ENCODE measurements around the gene KCNH4. TPM values are rescaled to one million over a fixed set of nuclear protein-coding genes. Genes with fewer than 3 reads are reported as not detected.
A peak's percentile ranks its signal among the peaks of the same experiment; 100 is the strongest.

KCNH4 gene
- total and polyA plus RNA-seq, 2 donors (not counting 1 experiment from before 2014, with no cell fraction given), result 0.62 to 1.0 TPM

GRCh38 chr17:42132941-42133340 is 48.0 kb downstream of the KCNH4 start:
- H3K4me3 ChIP-seq (ENCODE audit: control extremely low read depth in 1 of 5, extremely low read depth in 1 of 5, insufficient read depth in 1 of 5, low read depth in 2 of 5, low read length in 4 of 5), result peak overlapping the region in 3 of 5 experiments; percentile 15 to 29 (median 15)
- H3K9me3 ChIP-seq (ENCODE audit: control extremely low read depth in 1 of 3, control insufficient read depth in 2 of 3, insufficient read depth in 1 of 3, low read length in 2 of 3), result no peaks in the 10 kb centered on the region
- H3K4me2 ChIP-seq (replicated peaks; ENCODE audit: low read depth, low read length, poor library complexity, severe bottlenecking), result peak overlapping the region; percentile 70
- CTCF ChIA-PET, result interaction anchor here (0.9 to 2.3 kb wide), 7 partner anchors 9 to 67 kb away, joined by 3 to 7 read pairs (median 4); partner anchors contain the start of genes DHX58 and KCNH4
- H3K36me3 ChIP-seq (replicated peaks in 1 of 2; ENCODE audit: control extremely low read depth in 1 of 2, control insufficient read depth in 1 of 2, extremely low read depth in 1 of 2, insufficient read depth in 2 of 2, low read length in 1 of 2), result peaks cover 0 to 30% of the 10 kb centered on the region in 2 experiments
- H4K20me1 ChIP-seq (ENCODE audit: control insufficient read depth, insufficient read depth, low read length, poor library complexity, severe bottlenecking), result peaks cover 52% of the 10 kb centered on the region
- H3K27me3 Mint-ChIP-seq, result no peaks in the 10 kb centered on the region
- 6% methylated on average over 2 of the region's 3 CpGs for WGBS (ENCODE audit: insufficient coverage)
- POLR2A ChIA-PET, result no interaction called here
- H2AFZ ChIP-seq (ENCODE audit: insufficient read depth, low read depth, low read length, poor library complexity, severe bottlenecking), result no peak overlapping the region
- no peak for TF ChIP-seq EZH2 (IDR thresholded peaks at IDR 0.05; ENCODE audit: borderline replicate concordance, insufficient read depth, low read depth, low read length, poor library complexity, severe bottlenecking)
- TF ChIP-seq, protein P1, sequence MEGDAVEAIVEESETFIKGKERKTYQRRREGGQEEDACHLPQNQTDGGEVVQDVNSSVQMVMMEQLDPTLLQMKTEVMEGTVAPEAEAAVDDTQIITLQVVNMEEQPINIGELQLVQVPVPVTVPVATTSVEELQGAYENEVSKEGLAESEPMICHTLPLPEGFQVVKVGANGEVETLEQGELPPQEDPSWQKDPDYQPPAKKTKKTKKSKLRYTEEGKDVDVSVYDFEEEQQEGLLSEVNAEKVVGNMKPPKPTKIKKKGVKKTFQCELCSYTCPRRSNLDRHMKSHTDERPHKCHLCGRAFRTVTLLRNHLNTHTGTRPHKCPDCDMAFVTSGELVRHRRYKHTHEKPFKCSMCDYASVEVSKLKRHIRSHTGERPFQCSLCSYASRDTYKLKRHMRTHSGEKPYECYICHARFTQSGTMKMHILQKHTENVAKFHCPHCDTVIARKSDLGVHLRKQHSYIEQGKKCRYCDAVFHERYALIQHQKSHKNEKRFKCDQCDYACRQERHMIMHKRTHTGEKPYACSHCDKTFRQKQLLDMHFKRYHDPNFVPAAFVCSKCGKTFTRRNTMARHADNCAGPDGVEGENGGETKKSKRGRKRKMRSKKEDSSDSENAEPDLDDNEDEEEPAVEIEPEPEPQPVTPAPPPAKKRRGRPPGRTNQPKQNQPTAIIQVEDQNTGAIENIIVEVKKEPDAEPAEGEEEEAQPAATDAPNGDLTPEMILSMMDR (IDR thresholded peaks at IDR 0.05), result no peak
- DNase-seq (no peak), ATAC-seq (ENCODE audit: low read depth) (peak; percentile 48)
- peaks cover 58 to 64% of the 10 kb centered on the region in 2 donors for H3K4me1 ChIP-seq (ENCODE audit: control insufficient read depth in 2 of 2, insufficient read depth in 2 of 2, low read length in 2 of 2)
- peak overlapping the region; percentile 13 for H3K9ac ChIP-seq (ENCODE audit: low read length)
- H3K9me3 Mint-ChIP-seq (ENCODE audit: insufficient read depth), result no peaks in the 10 kb centered on the region
- H3K27me3 ChIP-seq (replicated peaks in 1 of 4; ENCODE audit: control extremely low read depth in 1 of 4, control insufficient read depth in 3 of 4, insufficient read depth in 4 of 4, low read length in 3 of 4), result no peaks in the 10 kb centered on the region
- H3K4me3 Mint-ChIP-seq, result peak overlapping the region; percentile 54
- peaks cover 61% of the 10 kb centered on the region for H3K79me2 ChIP-seq (ENCODE audit: control insufficient read depth, insufficient read depth, low read length)
- H3K27ac Mint-ChIP-seq, result peak overlapping the region; percentile 93
- H3K4me1 Mint-ChIP-seq, result peaks cover 57% of the 10 kb centered on the region
- H3K27ac ChIP-seq (ENCODE audit: low read length in 2 of 2), result peak overlapping the region; percentile 65 to 75
- intact Hi-C loops (cut with micrococcal nuclease), result loop anchor here (1.0 to 2.0 kb wide), 3 partner anchors 12 to 50 kb away; partner anchors contain the start of genes KAT2A and RAB5C

GRCh38 chr17:42131981-42132432 is 48.9 kb downstream of the KCNH4 start:
- Mint-ChIP-seq H3K4me1 (peaks cover 57% of the 10 kb centered on the region), H3K9me3 (ENCODE audit: insufficient read depth) (no peaks in the 10 kb centered on the region), H3K27me3 (no peaks in the 10 kb centered on the region), H3K4me3 (peak overlapping the region; percentile 54), H3K27ac (peak overlapping the region; percentile 93)
- Histone ChIP-seq H3K27ac (ENCODE audit: low read length in 2 of 2) (peak overlapping the region; percentile 65 to 75), H3K4me2 (replicated peaks; ENCODE audit: low read depth, low read length, poor library complexity, severe bottlenecking) (peak overlapping the region; percentile 70), H3K4me3 (ENCODE audit: control extremely low read depth in 1 of 5, extremely low read depth in 1 of 5, insufficient read depth in 1 of 5, low read depth in 2 of 5, low read length in 4 of 5) (peak overlapping the region in 2 of 5 experiments; percentile 14 to 29), H2AFZ (ENCODE audit: insufficient read depth, low read depth, low read length, poor library complexity, severe bottlenecking) (no peak overlapping the region), H3K79me2 (ENCODE audit: control insufficient read depth, insufficient read depth, low read length) (peaks cover 51% of the 10 kb centered on the region), H3K27me3 (replicated peaks in 1 of 4; ENCODE audit: control extremely low read depth in 1 of 4, control insufficient read depth in 3 of 4, insufficient read depth in 4 of 4, low read length in 3 of 4) (no peaks in the 10 kb centered on the region), H4K20me1 (ENCODE audit: control insufficient read depth, insufficient read depth, low read length, poor library complexity, severe bottlenecking) (peaks cover 51% of the 10 kb centered on the region), H3K9ac (ENCODE audit: low read length) (peak overlapping the region; percentile 13), H3K36me3 (replicated peaks in 1 of 2; ENCODE audit: control extremely low read depth in 1 of 2, control insufficient read depth in 1 of 2, extremely low read depth in 1 of 2, insufficient read depth in 2 of 2, low read length in 1 of 2) (peaks cover 0 to 36% of the 10 kb centered on the region in 2 experiments), H3K9me3 (ENCODE audit: control extremely low read depth in 1 of 3, control insufficient read depth in 2 of 3, insufficient read depth in 1 of 3, low read length in 2 of 3) (no peaks in the 10 kb centered on the region), H3K4me1 (ENCODE audit: control insufficient read depth in 2 of 2, insufficient read depth in 2 of 2, low read length in 2 of 2) (peaks cover 58 to 64% of the 10 kb centered on the region in 2 donors)
- DNase-seq, result no peak
- TF ChIP-seq EZH2 (IDR thresholded peaks at IDR 0.05; ENCODE audit: borderline replicate concordance, insufficient read depth, low read depth, low read length, poor library complexity, severe bottlenecking), result no peak
- TF ChIP-seq, protein P1 (IDR thresholded peaks at IDR 0.05), result no peak
- CTCF ChIA-PET, result interaction anchor here (0.9 to 1.7 kb wide), 5 partner anchors 11 to 66 kb away, joined by 3 to 7 read pairs (median 4); partner anchors contain the start of genes DHX58 and KAT2A
- intact Hi-C loops (cut with micrococcal nuclease), result loop anchor here (2.0 kb wide), 1 partner anchor 23 kb away; the partner anchor contains the start of gene RAB5C
- no CpG with 5 or more reads among the region's 4 CpGs for WGBS (ENCODE audit: insufficient coverage)
- ATAC-seq (ENCODE audit: low read depth), result no peak
- POLR2A ChIA-PET, result interaction anchor here (0.6 kb wide), 1 partner anchor 8 kb away, joined by 6 read pairs; no protein-coding TSS in a partner anchor

All from B cell (primary cell).